HFFc6 (cell line): ENCODE data around the gene NCKAP5. TPM values are rescaled to one million over a fixed set of nuclear protein-coding genes. Genes with fewer than 3 reads are reported as not detected.
A peak's percentile ranks its signal among the peaks of the same experiment; 100 is the strongest.

Source experiments
- DNase-seq: peaks from one replicate; pipeline ENCODE4 v3.0.0-alpha.2; 2018
- H3K27ac Mint-ChIP-seq: 2 replicates; pipeline ENCODE4 v1.8.0; 2020; ENCODE audit warnings: mild to moderate bottlenecking, mixed read lengths
- H3K27me3 Mint-ChIP-seq: 2 replicates; pipeline ENCODE4 v1.8.0; 2021; ENCODE audit warnings: mild to moderate bottlenecking, moderate library complexity, mixed read lengths; ENCODE audit not compliant: insufficient read depth
- H3K36me3 Mint-ChIP-seq: 2 replicates; pipeline ENCODE4 v1.8.0; 2021; ENCODE audit warnings: low read depth, mixed read lengths
- H3K4me1 Mint-ChIP-seq: 2 replicates; pipeline ENCODE4 v1.8.0; 2020; ENCODE audit warnings: low read depth, mixed read lengths
- H3K4me3 Mint-ChIP-seq: 2 replicates; pipeline ENCODE4 v1.8.0; 2020; ENCODE audit warnings: mild to moderate bottlenecking, moderate library complexity, mixed read lengths
- H3K9me3 Mint-ChIP-seq: 2 replicates; pipeline ENCODE4 v1.8.0; 2020; ENCODE audit warnings: mild to moderate bottlenecking, mixed read lengths
- total RNA-seq, 6 experiments: library from RNA; stranded (reverse); fragmentation: NEBNext Ultra II Directional; extraction: Animal tissue kit (Norgen Biotek cat#: 25700); gene quantifications; 2 replicates in 1 of 6; 3 replicates in 5 of 6; pipeline ENCODE4 v1.2.3, GENCODE V29; 2021
- TF ChIP-seq, protein P1 (sequence below): fragments of 200-600 bp; sonication (generic); IDR thresholded peaks from 2 replicates; pipeline ENCODE4 v1.5.0; 2021; ENCODE audit warnings: antibody characterized with exemption, mild to moderate bottlenecking

The NCKAP5 gene
- total RNA-seq, 6 experiments from 2014 or later, result 0.31 to 4.0 (median 3.1) TPM

DNA sequence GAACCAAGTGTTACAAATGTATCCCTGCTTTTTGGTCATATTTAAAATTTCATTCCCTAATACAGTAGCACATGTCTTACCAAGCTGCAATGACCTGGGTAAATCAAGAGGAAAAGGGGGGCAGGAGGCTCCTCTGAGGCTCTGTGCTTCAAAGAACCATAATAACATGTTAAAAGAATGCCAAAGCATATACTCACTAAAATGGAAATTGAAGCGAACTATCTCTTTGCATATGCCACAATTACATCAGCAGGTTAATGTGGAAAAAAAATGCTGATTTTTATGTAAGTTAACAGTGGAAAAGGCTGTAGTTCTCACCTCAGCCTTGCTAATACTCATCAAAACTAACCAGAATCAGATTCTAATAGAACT, 37.5 kb upstream of the NCKAP5 start:
- H3K4me3 Mint-ChIP-seq, result no peak overlapping the region
- TF ChIP-seq, protein P1, sequence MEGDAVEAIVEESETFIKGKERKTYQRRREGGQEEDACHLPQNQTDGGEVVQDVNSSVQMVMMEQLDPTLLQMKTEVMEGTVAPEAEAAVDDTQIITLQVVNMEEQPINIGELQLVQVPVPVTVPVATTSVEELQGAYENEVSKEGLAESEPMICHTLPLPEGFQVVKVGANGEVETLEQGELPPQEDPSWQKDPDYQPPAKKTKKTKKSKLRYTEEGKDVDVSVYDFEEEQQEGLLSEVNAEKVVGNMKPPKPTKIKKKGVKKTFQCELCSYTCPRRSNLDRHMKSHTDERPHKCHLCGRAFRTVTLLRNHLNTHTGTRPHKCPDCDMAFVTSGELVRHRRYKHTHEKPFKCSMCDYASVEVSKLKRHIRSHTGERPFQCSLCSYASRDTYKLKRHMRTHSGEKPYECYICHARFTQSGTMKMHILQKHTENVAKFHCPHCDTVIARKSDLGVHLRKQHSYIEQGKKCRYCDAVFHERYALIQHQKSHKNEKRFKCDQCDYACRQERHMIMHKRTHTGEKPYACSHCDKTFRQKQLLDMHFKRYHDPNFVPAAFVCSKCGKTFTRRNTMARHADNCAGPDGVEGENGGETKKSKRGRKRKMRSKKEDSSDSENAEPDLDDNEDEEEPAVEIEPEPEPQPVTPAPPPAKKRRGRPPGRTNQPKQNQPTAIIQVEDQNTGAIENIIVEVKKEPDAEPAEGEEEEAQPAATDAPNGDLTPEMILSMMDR, result no peak
- peaks cover 80% of the 10 kb centered on the region for H3K4me1 Mint-ChIP-seq
- no peaks in the 10 kb centered on the region; the same call in none of the 2 replicates for H3K27me3 Mint-ChIP-seq
- DNase-seq, result no peak
- no peaks in the 10 kb centered on the region for H3K36me3 Mint-ChIP-seq
- H3K9me3 Mint-ChIP-seq, result no peaks in the 10 kb centered on the region
- H3K27ac Mint-ChIP-seq, result no peak overlapping the region

- no peaks in the 10 kb centered on the region for H3K9me3 Mint-ChIP-seq
- H3K4me3 Mint-ChIP-seq, result no peak overlapping the region; the same call in 1 of the 2 replicates
- H3K27me3 Mint-ChIP-seq, result no peaks in the 10 kb centered on the region; the same call in none of the 2 replicates
- no peak for DNase-seq
- TF ChIP-seq, protein P1, result no peak
- H3K4me1 Mint-ChIP-seq, result peaks cover 74% of the 10 kb centered on the region
- no peaks in the 10 kb centered on the region for H3K36me3 Mint-ChIP-seq
- peak overlapping the region; percentile 55 for H3K27ac Mint-ChIP-seq
Observed at GRCh38 chr2:133605011-133605765, 36.9 kb upstream of the NCKAP5 start.

GRCh38 chr2:133603109-133603508, 34.8 kb upstream of the NCKAP5 start:
- Mint-ChIP-seq H3K9me3 (no peaks in the 10 kb centered on the region), H3K4me3 (no peak overlapping the region), H3K36me3 (0 out of 2 replicates have a peak, but pooled peaks cover 4% of the 10 kb centered on the region), H3K27ac (no peak overlapping the region; the same call in 1 of the 2 replicates), H3K4me1 (peaks cover 53% of the 10 kb centered on the region), H3K27me3 (no peaks in the 10 kb centered on the region)
- DNase-seq, result no peak
- TF ChIP-seq, protein P1, result no peak

GRCh38 chr2:133602538-133602937, 34.3 kb upstream of the NCKAP5 start:
- Mint-ChIP-seq H3K9me3 (no peaks in the 10 kb centered on the region), H3K4me1 (peaks cover 48% of the 10 kb centered on the region), H3K4me3 (peak overlapping the region; percentile 2; the same call in 1 of the 2 replicates), H3K27me3 (no peaks in the 10 kb centered on the region), H3K27ac (peak overlapping the region; percentile 47), H3K36me3 (0 out of 2 replicates have a peak, but pooled peaks cover 4% of the 10 kb centered on the region)
- TF ChIP-seq, protein P1, result no peak
- DNase-seq, result peak; percentile 16

- DNase-seq, result no peak
- no peaks in the 10 kb centered on the region for H3K27me3 Mint-ChIP-seq
- H3K27ac Mint-ChIP-seq, result no peak overlapping the region
- no peaks in the 10 kb centered on the region for H3K9me3 Mint-ChIP-seq
- H3K36me3 Mint-ChIP-seq, result 0 out of 2 replicates have a peak, but pooled peaks cover 4% of the 10 kb centered on the region
- TF ChIP-seq, protein P1, result no peak
- no peak overlapping the region for H3K4me3 Mint-ChIP-seq
- H3K4me1 Mint-ChIP-seq, result peaks cover 26% of the 10 kb centered on the region
Observed at GRCh38 chr2:133600266-133600928, 32.1 kb upstream of the NCKAP5 start.
